ENCODE data around the gene TXNL4B.

DNA sequence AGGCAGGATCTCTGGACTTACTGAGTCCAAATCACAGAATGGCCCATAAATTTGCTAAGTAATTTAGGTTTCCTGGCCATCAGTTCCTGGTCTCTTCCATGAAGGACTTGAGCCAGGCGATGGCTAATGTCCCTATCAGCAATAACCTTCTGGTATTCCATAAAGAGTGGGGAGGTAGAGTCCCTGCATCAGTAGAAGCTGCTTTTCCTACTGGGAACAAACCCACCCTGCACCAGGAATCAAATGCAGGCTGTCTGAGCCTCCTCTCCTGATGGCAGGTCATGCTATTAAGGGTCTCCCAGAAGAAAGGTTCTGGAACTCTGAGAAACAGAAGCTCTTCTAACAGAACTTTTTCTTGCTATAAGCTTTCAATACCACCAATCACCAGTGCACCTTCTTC, 31.9 kb downstream of the TXNL4B start:
- TF ChIP-seq POLR2A (IDR thresholded peaks at IDR 0.05) = no peak
- TF ChIP-seq, protein P1, sequence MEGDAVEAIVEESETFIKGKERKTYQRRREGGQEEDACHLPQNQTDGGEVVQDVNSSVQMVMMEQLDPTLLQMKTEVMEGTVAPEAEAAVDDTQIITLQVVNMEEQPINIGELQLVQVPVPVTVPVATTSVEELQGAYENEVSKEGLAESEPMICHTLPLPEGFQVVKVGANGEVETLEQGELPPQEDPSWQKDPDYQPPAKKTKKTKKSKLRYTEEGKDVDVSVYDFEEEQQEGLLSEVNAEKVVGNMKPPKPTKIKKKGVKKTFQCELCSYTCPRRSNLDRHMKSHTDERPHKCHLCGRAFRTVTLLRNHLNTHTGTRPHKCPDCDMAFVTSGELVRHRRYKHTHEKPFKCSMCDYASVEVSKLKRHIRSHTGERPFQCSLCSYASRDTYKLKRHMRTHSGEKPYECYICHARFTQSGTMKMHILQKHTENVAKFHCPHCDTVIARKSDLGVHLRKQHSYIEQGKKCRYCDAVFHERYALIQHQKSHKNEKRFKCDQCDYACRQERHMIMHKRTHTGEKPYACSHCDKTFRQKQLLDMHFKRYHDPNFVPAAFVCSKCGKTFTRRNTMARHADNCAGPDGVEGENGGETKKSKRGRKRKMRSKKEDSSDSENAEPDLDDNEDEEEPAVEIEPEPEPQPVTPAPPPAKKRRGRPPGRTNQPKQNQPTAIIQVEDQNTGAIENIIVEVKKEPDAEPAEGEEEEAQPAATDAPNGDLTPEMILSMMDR (IDR thresholded peaks at IDR 0.05) = no peak
